ENCODE data around the gene BTG2. TPM values are rescaled to one million over a fixed set of nuclear protein-coding genes. Genes with fewer than 3 reads are reported as not detected.

BTG2 gene
- total RNA-seq, 4 donors from 2014 or later, result 41.9 to 82.1 (median 51.9) TPM

GRCh38 chr1:203323587-203323986, 18.3 kb downstream of the BTG2 start:
- peak overlapping the region; percentile 85 to 97 (median 93) for H3K27ac ChIP-seq
- H3K4me1 ChIP-seq, result peaks cover 76 to 82% of the 10 kb centered on the region in 2 donors

DNA sequence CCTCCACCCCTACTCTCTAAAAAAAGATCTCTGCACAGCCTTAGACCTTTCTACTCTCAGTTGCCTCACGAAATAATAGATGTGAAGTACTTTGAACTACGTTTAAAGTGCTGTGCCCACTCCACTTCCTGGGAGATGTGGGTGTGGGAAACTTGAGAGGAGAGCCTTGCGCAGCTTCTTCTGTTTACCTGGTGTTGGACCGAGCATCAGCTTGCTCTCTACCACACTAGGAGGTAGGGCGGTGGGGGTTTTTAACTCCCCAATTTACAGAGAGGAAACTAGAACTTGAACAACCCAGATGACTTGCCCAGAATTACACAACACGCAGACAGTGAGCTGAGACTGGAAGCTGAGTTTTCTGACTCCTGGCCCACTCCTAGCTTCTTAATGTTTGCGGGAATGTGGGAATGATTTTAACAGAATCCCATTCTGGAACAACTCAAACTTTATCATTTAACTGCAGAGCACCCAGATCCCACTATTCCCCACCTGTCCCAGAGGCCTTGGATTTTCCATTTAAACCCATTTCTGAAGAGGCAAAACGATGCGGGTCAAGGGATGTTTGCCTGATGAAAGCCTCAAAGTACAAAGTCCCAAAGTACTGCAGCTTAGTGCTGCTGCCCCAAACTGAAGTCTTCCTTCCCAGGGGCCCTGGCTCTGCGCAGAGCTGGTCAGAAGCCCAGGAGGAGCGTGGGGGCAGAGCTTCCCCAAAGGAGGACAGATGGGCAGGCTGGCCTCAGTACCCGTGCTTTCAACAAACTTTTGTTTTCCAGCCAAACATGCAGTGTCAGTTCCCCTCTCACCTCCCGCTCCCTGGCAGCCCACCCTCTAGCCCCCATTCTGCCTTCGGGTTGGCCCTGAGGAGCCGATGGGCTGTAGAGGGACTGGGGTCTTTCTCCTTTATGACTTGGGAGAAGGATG, 19.0 kb downstream of the BTG2 start:
- WGBS, 2 donors, result 38 to 58% methylated on average over 9 to 15 of the region's 15 CpGs
- peak; percentile 48 to 71 for DNase-seq
- H3K9me3 ChIP-seq, result no peaks in the 10 kb centered on the region
- no peaks in the 10 kb centered on the region for H3K36me3 ChIP-seq
- intact Hi-C loops (cut with DNase I), result no loop called here
- no peak overlapping the region for H3K4me3 ChIP-seq (replicated peaks in 1 of 3)
- no peak for TF ChIP-seq POLR2A (IDR thresholded peaks at IDR 0.05)
- TF ChIP-seq CTCF (IDR thresholded peaks at IDR 0.05), result no peak
- H3K27ac ChIP-seq, result peak overlapping the region; percentile 85 to 97 (median 93)
- peaks cover 81 to 89% of the 10 kb centered on the region in 2 donors for H3K4me1 ChIP-seq
- H3K27me3 ChIP-seq, result no peaks in the 10 kb centered on the region

More at GRCh38 chr1:203323587-203323986, 18.3 kb downstream of the BTG2 start:
- no peaks in the 10 kb centered on the region for H3K36me3 ChIP-seq
- H3K9me3 ChIP-seq, result no peaks in the 10 kb centered on the region
- H3K27me3 ChIP-seq, result no peaks in the 10 kb centered on the region
- 32 to 35% methylated on average over 3 of the region's 3 CpGs for WGBS, 2 donors
- intact Hi-C loops (cut with DNase I), result no loop called here
- TF ChIP-seq POLR2A (IDR thresholded peaks at IDR 0.05) (peak in 1 of 2 donors; percentile 34), CTCF (IDR thresholded peaks at IDR 0.05) (no peak)
- no peak overlapping the region for H3K4me3 ChIP-seq (replicated peaks in 1 of 3)
- peak; percentile 74 to 78 for DNase-seq

DNA sequence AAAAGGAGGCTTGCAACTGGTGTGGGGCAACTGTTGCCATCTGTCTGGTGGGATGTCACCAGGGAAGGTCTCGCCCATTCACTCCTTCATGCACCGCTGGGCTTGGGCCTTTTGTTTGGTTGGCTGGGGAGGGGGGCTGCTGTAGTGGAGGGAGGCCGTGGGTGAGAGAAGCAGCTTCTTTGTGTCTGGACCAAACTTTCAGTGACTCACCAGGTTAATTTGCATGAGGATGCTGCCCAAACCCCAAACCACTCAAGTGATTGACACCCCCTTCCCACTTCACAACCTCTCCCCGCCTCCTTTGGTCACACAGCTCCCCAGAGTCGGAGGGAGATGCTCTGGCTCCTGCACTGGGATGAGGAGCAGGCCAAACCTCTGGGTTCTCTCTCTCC, 19.7 kb downstream of the BTG2 start:
- Histone ChIP-seq H3K9me3 (no peaks in the 10 kb centered on the region), H3K4me3 (replicated peaks in 1 of 3) (no peak overlapping the region), H3K27me3 (no peaks in the 10 kb centered on the region), H3K36me3 (no peaks in the 10 kb centered on the region), H3K27ac (peak overlapping the region; percentile 85 to 97 (median 93)), H3K4me1 (peaks cover 81 to 94% of the 10 kb centered on the region in 2 donors)
- intact Hi-C loops (cut with DNase I), result no loop called here
- peak in 1 of 2 donors; percentile 30 for DNase-seq
- WGBS, 2 donors, result 19 to 22% methylated on average over 5 of the region's 5 CpGs
- no peak for TF ChIP-seq CTCF (IDR thresholded peaks at IDR 0.05)
- no peak for TF ChIP-seq POLR2A (IDR thresholded peaks at IDR 0.05)

- H3K9me3 ChIP-seq, result no peaks in the 10 kb centered on the region
- TF ChIP-seq POLR2A (IDR thresholded peaks at IDR 0.05) (peak in 1 of 2 donors; percentile 34), CTCF (IDR thresholded peaks at IDR 0.05) (no peak)
- no peaks in the 10 kb centered on the region for H3K36me3 ChIP-seq
- no peaks in the 10 kb centered on the region for H3K27me3 ChIP-seq
- H3K4me1 ChIP-seq, result peaks cover 81 to 92% of the 10 kb centered on the region in 2 donors
- intact Hi-C loops (cut with DNase I), result no loop called here
- peak overlapping the region; percentile 85 to 97 (median 93) for H3K27ac ChIP-seq
- peak; percentile 91 to 95 for DNase-seq
- no peak overlapping the region for H3K4me3 ChIP-seq (replicated peaks in 1 of 3)
- 32 to 43% methylated on average over 13 of the region's 13 CpGs for WGBS, 2 donors
Observed at GRCh38 chr1:203325418-203326091, 20.2 kb downstream of the BTG2 start.

All from thyroid gland (tissue), 4 donors.